Posterior cingulate gyrus (tissue), 11 donors: ENCODE results near the gene NKIRAS1.
"Not testable (repeated sequence)": the region's sequence is repeated elsewhere in the genome, so short reads cannot be mapped to it uniquely, and the experiment has no call there.

Experiments used
- DNase-seq, 10 donors: peaks; one replicate each; pipeline versions ENCODE4 v3.0.0 to v3.0.0-alpha.2; 2020 to 2021; ENCODE audit warnings: mixed read lengths in 3 of 10
- intact Hi-C: fragments of 100-400 bp; cut with DNase I; formaldehyde crosslinking; loops from one replicate; pipeline ENCODE4 v1.15.1; 2023

The NKIRAS1 gene

GRCh38 chr3:23942546-23942945, 25.8 kb upstream of the NKIRAS1 start:
- intact Hi-C loops: loop anchor here (10.0 kb wide), 1 partner anchor 738 kb away; the partner anchor contains the start of gene UBE2E2

GRCh38 chr3:23941440-23941839, 24.6 kb upstream of the NKIRAS1 start:
- DNase-seq: no peak
- intact Hi-C loops: loop anchor here (10.0 kb wide), 1 partner anchor 737 kb away; the partner anchor contains the start of gene UBE2E2

More at GRCh38 chr3:23942546-23942945, 25.8 kb upstream of the NKIRAS1 start:
- DNase-seq: no peak

DNA sequence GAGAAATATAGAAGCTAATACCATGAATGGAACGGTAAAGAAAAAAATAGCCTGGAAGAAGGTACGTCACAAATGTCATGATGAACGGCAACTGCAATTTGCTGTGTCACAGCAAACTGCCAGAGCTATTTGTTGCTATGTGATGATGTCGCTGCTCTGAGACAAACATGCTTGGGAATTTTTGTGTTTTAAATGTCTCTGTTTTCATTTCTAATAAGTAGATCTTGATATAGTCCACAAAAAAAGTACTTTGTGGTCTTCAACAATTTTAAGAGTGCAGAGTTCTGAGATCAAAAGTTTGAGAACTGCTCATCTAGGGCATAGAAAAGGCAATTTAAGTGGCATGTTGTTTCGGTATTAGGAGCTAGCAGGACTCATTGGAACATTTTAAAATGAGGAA, 24.0 kb upstream of the NKIRAS1 start:
- DNase-seq: no peak

GRCh38 chr3:23938688-23939087, 21.9 kb upstream of the NKIRAS1 start:
- intact Hi-C loops: no loop called here

More for the DNA sequence above, 24.0 kb upstream of the NKIRAS1 start:
- intact Hi-C loops: loop anchor here (10.0 kb wide), 1 partner anchor 736 kb away; the partner anchor contains the start of gene UBE2E2

GRCh38 chr3:23937296-23937695, 20.5 kb upstream of the NKIRAS1 start:
- intact Hi-C loops: no loop called here
- DNase-seq: no peak

More at GRCh38 chr3:23938688-23939087, 21.9 kb upstream of the NKIRAS1 start:
- no peak for DNase-seq

DNA sequence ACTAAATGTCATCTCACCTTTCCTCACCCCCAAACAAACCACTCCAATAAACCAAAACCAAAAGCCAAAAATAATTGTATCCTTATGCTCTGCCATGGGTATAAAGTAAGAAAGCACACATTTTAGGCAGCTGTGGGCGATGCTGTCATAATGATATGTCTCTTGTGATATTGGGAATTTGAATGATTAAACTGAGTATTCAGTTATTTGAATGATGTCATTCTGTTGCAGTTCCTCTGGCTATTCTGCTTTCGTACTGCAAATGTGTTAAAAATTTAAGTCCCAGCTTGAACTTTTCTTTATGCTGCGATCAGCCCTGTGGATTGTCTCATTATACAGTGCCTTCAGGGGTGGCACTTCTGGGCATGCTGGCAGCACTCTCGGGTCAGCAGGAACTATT, 17.5 kb upstream of the NKIRAS1 start:
- DNase-seq: no peak

GRCh38 chr3:23932571-23932970, 15.8 kb upstream of the NKIRAS1 start:
- DNase-seq: no peak
- intact Hi-C loops: no loop called here

More for the DNA sequence above, 17.5 kb upstream of the NKIRAS1 start:
- intact Hi-C loops: no loop called here

DNA sequence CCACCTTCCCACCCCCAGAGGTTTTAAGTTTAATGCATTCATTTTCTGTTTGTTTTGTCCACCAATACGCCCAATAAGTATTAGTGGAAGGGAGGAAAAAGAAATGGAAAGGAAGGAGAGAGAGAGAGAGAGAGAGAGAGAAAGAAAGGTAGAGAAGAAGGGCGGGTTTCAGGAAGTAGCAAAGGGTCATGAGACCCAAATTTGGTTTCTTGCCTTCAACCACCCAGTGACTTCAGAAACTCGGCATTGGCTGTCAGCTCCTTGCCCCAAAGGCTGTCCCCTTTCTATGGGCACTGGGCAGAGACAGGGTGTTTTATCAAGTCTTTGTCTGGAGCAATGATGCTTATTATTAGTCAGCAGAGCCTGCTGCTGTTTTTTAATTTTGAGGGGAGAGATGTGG, 14.8 kb upstream of the NKIRAS1 start:
- no peak for DNase-seq
- intact Hi-C loops: no loop called here

DNA sequence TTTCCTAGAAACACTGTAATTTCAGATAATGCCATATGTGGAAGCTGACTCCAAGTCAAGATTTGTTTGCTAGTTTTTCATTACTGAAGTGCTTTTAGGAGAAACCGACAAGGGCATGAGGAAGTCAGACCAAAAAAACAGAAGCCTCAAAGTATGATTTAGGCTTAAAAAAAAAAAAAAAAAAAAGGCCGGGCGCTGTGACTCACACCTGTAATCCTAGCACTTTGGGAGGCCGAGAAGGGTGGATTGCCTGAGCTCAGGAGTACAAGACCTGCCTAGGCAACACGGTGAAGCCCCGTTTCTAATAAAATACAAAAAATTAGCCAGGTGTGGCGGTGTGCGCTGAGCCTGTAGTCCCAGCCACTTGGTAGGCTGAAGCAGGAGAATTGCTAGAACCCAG, 11.7 kb upstream of the NKIRAS1 start:
- intact Hi-C loops: no loop called here

DNA sequence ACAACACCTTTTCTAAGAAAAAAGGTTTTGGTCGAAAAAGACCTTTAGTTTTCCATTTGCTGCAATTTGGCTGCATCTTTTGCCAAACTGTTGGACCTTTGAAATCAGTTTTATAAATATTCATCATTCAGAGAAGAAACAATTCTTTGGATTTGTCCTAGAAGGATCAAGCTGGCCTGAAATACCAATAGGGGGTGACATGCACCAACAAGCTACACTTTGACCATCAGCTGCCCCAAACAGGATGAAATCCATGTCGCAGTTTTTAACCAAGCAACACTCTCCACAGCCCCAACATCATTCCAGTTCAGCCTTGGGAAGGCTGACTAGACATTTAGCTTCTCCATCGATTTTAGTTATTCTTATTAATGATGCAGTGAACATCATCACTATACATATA, 9.9 kb upstream of the NKIRAS1 start:
- DNase-seq: peak in 1 of 10 donors; percentile 40
- intact Hi-C loops: no loop called here

More for the DNA sequence above, 11.7 kb upstream of the NKIRAS1 start:
- DNase-seq: no peak

DNA sequence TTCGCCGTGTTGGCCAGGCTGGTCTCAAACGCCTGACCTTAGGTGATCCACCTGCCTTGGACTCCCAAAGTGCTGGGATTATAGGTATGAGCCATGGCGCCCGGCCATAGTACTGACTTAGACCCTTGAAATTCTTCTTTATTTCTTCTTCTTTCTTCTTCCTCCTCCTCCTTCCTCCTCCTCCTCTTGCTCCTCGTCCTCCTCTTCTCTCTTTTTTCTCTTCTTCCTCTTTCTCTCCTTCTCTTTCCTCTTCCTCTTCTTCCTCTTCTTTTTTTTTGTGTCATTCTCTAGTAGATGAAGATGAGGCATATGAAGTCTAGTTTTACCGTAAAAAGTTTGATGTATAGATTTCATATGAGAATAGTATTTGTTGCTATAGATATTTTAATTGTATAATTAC, 9.5 kb upstream of the NKIRAS1 start:
- DNase-seq: no peak
- intact Hi-C loops: no loop called here

DNA sequence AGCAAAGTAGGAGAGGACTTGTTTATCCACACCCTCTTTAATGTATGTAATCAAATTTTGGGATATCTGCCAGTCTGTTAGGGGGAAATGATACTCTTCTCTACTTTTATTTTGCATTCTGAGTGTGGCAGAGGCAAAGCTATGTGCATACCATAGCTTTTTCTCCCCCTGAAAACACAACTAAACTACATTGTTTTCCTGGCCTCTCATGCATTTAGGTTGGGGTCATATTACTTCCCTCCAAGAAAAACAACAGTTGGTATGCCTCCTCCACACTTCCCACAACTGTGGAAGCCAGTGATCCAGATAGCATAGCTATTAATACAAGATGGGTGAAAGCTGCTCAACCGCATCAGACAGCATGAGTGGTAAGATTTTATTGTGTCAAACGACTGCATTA, 7.0 kb upstream of the NKIRAS1 start:
- DNase-seq: no peak
- intact Hi-C loops: no loop called here

GRCh38 chr3:23921052-23921511, 4.3 kb upstream of the NKIRAS1 start:
- no peak for DNase-seq
- intact Hi-C loops: no loop called here

DNA sequence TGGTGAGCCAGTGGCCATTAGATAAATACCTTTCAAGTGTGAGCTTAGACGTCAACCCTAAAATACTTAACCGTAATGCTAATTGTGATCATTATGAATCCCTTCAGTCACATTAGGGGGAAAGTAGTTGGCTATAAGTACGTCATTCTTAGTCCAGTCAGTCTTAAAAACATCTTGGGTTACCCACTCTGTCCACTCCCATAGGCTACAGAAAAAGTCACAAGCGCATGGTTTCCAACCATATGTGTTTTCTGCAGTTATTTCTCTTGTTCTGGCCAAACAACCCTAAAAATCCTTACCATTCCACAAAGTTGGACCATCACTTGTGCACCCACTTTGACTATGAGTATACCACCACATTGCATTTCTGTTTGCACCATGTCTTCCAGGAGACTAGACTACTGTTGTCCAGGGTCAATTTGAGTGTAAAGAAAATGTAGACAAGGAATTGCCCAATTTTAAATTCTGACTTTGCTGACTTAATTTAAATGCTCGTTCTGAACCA, 3.4 kb upstream of the NKIRAS1 start:
- intact Hi-C loops: no loop called here
- no peak for DNase-seq

- intact Hi-C loops: loop anchor here (2.0 to 10.0 kb wide), 2 partner anchors 73 to 85 kb away; no protein-coding TSS in a partner anchor
- no peak for DNase-seq
Measured at GRCh38 chr3:23919628-23920027, 2.8 kb upstream of the NKIRAS1 start.

- intact Hi-C loops: loop anchor here (2.0 to 10.0 kb wide), 2 partner anchors 74 to 84 kb away; no protein-coding TSS in a partner anchor
- DNase-seq: not testable (repeated sequence)
Measured at GRCh38 chr3:23918331-23918730, 1.5 kb upstream of the NKIRAS1 start.

DNA sequence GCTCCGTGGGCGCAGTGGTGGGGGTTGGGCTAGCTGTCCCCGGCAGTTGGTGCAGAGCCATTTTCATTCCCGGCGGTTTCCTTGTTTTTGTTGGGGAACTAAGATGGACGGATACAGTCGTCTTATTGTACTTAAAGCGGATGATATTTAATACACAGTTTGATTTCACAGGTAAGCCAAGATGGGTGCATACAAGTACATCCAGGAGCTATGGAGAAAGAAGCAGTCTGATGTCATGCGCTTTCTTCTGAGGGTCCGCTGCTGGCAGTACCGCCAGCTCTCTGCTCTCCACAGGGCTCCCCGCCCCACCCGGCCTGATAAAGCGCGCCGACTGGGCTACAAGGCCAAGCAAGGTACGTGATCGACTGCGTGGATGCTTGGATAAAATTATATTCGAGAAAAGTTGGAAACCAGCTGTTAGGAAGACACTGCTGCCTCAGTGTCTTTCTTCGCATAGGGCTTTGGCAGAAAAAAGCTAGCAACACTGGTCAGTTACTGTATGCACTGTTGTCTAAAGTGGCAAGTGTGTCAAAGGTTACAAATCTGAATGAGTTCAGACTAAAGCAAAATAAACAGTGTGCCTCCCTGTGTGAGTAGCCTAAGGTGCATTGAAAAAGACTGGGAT, 1.0 kb upstream of the NKIRAS1 start:
- intact Hi-C loops: loop anchor here (1.0 to 10.0 kb wide), 3 partner anchors 28 to 83 kb away; partner anchors contain the start of gene NR1D2
- DNase-seq: peak in 3 of 10 donors; percentile 56 to 66 (median 57)

- intact Hi-C loops: loop anchor here (10.0 kb wide), 1 partner anchor 82 kb away; no protein-coding TSS in a partner anchor
- DNase-seq: peak in 2 of 10 donors; percentile 21 to 89
Measured at GRCh38 chr3:23916152-23916885, 471 bp downstream of the NKIRAS1 start.

GRCh38 chr3:23915537-23916108, 1.2 kb downstream of the NKIRAS1 start:
- DNase-seq: no peak
- intact Hi-C loops: loop anchor here (10.0 kb wide), 1 partner anchor 81 kb away; no protein-coding TSS in a partner anchor

- DNase-seq: no peak
- intact Hi-C loops: loop anchor here (10.0 kb wide), 1 partner anchor 79 kb away; no protein-coding TSS in a partner anchor
Measured at GRCh38 chr3:23913873-23914743, 2.7 kb downstream of the NKIRAS1 start.
